GM18873 (cell line): ENCODE measurements around the gene AGK.

Source experiments
- ATAC-seq: cut with Tn5 transposase; IDR thresholded peaks from one replicate; pipeline ENCODE4 v1.9.1; 2021; ENCODE audit warnings: mild to moderate bottlenecking, moderate library complexity, moderate number of reproducible peaks; ENCODE audit not compliant: unreplicated experiment, low FRiP score

Gene AGK, protein sequence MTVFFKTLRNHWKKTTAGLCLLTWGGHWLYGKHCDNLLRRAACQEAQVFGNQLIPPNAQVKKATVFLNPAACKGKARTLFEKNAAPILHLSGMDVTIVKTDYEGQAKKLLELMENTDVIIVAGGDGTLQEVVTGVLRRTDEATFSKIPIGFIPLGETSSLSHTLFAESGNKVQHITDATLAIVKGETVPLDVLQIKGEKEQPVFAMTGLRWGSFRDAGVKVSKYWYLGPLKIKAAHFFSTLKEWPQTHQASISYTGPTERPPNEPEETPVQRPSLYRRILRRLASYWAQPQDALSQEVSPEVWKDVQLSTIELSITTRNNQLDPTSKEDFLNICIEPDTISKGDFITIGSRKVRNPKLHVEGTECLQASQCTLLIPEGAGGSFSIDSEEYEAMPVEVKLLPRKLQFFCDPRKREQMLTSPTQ

DNA sequence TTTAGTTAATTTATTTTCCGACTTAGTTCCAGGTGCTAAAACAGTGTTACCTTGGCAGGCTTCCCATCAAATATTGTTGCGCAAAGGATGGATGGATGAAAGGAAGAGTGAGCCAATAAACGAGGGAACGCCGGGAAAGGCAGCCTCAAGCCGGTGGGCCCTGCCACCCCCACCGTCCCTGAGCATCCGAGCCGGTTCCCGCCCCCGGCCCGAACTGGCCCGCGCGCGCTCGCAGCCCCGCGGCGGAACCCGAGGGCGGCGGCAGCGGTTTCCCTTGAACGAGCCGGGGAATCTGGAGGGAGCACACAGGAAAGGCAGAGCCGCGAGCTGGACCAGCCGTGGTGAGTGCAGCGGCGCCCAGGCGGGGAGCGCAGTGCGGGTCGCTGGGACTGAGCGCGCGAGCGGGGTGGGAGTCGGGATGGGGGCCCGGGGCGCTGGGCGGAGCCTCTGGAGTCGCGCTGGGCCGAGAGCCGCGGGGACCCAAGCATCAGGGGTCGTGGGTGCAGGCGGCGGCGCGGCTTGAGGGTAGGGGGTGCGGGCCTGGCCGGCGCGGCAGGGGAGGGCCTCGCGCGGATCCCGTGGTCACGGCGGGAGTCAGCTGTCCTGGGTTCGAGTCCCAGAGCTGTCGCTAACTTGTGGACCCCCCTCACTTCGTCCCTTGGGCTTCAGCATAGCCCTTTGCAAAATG is at the start of gene AGK:
Gene AGK, plus strand, starts transcription at position 317 of the 688 bp plus-strand sequence. CDS start 4,057 bp downstream, outside the sequence.
- peak; percentile 77 for ATAC-seq

DNA sequence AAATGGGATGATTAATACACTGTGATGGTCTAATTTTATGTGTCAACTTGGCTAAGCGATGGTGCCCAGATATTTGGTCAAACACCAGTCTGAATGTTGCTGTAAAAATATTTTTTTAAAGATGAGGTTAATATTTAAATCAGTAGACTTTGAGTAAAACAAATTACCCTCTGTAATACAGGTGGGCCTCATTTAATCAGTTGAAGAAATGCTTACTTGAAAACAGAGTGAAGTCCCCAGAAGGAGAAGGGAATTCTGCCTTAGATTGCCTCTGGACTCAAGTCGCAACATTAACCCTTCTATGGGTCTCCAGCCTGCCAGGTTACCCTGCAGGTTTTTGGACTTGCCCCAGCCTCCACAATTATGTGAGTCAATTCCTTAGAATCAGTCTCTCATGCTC is 49.8 kb upstream of the AGK start:
- ATAC-seq: no peak

DNA sequence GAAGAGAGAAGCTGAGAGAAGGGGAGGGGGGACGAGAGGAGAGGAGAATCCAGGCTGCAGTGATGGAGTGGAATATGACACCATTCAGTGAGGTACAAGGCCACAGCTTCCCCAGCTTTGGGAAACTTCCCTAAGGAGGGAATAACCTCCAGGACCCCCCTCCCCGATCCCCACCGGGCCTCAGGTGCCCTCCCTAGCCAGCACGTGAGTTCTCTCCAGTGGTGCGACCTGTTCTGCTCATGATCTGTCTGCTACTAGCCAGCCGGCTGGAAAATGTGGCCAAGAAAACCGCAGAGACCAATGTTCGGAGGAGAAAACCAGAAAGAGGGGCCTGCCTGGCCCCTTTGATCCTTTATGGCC is 39.9 kb upstream of the AGK start:
- ATAC-seq: no peak

DNA sequence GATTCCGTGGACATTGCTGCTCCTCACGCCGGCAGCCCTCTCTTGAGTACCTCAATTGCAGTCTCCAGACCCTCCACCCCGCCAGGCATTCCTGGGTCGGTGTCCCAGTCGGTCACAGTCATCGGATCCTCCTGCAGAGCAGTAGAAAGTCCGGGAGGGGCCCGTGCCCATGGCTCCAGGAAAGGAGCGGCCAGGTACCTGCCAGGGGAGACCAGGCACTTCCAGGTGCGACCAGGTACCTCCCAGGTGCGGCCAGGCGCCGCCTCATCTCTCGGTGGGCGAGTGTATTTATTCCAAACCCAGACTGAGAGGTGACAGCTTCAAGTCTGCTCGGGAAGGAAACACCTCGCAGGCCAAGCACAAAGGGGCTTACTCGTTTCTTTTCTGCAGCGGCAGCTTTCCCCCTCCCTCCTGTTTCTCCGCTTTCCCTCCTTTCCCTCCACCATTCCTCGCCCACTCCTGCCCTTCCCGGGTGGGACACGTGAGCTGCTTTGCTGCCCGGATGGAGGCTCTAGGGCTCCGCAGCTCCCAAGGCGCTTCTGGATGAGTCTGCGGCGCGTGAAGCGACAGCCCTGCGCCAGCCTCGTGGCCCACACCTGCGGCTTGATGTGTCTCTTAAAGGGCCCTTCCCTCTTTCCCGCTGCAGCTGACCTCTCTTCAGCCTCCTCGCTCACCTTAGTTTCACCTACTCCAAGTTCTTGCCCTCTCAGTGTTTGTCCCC is 39.4 kb upstream of the AGK start:
- ATAC-seq: no peak

DNA sequence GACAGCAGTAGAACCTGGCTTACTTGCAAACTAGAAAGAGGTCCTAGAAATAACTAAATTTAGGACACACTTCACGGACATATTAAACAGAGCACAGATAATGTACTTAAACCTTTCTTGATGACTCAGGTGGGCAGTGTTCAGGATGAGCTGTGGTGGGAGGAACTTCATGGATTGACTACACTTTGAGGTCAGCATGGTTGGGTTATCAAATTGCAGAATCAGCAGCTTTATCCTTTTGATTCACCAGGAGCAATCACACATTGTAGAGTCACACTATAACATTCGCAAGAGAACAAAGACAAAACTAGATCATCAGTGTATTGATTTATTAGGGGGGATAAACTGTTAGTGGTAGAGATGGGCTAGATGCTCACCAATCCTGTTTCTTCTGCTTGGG is 38.6 kb upstream of the AGK start:
- ATAC-seq: no peak

DNA sequence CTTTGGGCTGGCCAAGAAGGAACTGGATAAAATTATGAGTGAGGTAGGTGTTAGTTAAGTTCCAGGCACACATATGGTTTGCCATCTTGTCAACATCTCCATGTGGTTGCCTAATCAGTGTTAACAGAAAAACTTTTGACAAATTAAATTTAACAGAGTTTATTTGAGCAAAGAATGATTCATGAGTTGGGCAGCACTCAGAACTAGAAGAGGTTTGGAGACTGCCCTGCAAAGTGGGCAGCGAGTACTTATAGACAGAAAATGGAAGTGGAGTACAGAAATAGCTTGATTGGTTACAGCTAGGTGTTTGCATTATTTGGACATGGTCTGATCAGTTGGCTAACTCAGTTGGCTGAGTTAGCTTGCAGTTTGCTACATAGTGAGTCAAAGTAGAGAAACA is 37.5 kb upstream of the AGK start:
- ATAC-seq: no peak

DNA sequence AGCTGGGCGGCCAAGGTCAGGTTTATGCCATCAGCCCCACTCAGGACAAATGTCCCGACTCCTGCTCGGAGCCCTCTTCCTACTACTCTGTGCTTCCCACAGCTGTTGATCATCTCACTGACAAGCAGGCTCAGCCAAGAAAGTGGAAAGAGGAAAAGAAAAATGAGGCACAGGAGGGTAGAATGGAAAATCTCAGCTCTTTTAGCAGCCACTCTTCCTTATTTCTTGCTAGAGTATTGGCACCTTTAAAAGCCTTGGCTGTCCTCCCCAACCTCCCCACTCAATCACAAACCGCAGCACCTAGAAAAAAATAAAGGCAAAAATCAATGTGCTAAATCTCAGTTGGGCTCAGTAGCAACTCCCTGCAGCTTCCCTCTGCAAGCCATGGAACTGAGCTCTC is 35.3 kb upstream of the AGK start:
- ATAC-seq: no peak

DNA sequence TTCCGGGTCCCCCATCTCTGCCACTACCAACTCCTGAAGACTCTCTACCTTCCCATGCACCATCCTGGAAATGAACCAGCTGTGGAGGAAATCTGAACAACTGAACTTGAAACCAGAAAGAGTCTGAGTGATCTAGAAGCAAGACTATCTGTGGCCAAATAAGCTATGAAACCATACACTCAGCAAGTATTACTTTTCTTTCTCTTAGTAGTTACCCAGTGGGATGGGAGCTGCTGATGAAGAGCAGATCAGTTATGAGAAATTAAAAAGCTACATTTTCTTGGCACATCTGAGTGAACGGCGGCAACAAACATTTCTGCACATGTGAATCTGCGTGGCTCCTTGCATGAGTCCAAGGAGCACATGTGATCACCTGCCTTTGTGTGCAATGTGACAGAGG is 31.6 kb upstream of the AGK start:
- ATAC-seq: no peak

DNA sequence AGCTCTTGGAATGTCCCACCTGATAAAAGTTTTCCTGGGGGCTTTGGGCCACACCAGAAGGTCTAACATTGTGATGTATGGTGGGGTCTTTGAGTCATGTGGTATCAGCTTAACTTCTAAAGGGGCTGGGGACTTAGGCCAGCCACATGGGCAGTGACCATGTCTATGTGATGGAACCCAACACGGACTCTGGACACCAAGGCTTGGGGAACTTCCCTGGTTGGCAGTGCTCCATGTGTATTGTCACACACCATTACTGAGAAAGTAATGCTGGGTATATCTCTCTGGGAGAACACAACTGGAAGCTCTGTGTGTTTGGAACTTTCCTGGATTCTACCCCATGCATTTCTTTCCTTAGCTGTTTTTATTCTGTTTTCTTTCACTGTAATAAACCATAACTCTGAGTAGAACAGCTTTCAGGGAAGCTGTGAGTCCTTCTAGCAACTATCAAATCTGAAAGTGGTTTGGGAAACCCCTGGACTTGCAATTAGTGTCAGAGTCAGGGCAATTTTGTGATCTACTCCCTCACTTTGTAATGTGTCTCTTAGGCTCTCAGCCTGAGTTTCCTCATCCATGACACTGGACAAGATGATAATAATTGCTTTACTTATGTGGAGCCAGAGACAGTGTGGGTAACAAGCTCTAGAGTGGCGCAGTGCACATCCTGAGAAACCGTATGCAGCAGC is 28.4 kb upstream of the AGK start:
- no peak for ATAC-seq

DNA sequence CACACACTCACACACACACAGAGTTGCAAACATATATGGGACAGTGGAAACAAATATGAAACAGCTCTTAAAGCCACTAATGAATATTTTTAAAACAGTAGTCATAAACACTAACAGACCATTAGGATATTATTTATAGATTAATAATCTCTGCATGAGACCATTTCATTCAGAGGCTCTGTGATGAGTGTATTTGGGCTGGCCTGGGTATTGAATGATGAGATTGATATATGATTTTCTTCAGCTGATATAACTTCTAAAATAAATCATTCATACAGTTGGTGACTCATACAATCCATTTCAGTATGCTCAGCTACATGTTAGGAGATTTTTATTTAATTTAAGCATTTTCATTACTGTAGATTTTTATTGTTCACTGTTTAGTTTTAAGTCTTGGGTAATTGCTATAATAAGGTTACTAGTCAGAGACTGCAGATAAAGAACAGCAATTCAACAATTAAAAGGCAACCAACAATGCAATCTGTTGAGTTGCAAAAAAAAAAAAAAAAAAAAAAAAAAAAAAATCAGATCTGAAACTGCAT is 25.2 kb upstream of the AGK start:
- no peak for ATAC-seq

DNA sequence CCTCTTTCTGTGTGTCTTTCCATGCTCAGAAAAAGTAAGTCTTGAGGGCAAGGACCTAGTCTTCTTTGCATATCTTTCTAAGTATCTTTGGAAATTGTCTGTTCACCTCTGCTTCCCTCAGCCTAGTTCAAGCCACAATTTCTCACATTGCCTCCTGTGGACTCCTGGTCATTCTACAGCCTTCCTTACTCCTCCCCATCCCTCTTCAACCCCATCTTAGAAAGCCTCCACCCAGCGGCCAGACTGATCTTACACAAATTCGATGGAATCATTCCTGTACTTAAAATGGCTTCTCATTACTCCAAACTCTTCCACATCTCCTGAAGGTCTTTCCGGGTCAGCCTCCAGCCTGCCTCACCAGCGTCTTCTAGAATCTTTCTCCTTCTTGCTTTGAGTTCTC is 24.1 kb upstream of the AGK start:
- no peak for ATAC-seq

DNA sequence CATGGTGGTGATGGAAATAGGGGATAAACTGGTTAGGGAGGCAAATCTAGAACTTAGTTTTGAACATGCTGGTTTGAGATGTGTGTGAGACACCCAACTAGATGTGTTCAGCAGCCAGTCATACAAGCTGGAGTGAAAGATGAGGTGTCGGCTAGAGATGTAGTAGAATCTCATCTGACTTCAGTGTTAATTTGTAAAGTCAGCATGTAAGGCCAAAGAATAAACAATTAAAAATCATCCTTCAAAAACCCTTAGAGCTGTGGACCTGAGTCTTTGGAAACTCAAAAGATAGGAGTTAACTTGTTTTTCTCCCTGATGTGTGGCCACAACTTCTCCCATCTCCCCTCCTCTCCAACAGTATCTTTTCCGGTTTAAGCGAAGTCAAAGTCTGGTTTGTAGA is 22.8 kb upstream of the AGK start:
- no peak for ATAC-seq

DNA sequence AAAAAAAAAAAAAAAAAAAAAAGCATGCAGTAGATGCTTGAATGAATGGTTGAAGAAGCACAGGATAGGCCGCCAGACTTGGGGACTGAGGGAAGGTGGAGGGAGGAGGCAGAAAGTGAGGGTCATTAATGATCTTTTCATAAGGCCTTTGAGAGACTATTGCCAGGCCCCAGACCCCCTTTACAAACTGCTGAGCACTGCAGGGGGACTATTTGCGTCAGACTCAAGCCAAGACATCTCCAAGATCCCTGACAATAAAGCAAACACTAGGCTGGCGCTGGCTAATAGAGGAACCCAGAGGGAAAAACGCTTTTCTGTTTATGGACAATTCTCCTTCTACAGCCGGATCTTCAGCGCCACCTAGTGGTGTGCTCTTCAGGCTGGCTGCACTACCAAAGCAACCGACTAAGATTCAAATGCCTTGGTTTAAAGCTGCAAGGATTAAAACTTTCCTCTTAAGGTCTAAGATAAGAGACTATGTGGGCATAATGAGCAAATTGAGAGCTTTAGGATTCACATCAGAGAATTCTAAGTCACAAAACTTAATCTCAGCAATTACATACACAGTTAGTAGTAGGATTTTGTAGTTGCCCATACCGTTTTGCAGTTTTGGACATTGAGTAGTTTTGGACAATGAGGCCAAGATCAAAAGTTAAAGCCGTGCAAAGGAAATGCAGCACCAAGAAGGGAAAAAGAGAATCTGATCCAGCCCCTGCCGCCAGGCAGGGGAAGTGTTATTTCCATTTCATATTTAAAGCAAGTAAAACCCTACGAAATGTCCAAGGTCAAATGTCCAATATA is 17.9 kb upstream of the AGK start:
- no peak for ATAC-seq

DNA sequence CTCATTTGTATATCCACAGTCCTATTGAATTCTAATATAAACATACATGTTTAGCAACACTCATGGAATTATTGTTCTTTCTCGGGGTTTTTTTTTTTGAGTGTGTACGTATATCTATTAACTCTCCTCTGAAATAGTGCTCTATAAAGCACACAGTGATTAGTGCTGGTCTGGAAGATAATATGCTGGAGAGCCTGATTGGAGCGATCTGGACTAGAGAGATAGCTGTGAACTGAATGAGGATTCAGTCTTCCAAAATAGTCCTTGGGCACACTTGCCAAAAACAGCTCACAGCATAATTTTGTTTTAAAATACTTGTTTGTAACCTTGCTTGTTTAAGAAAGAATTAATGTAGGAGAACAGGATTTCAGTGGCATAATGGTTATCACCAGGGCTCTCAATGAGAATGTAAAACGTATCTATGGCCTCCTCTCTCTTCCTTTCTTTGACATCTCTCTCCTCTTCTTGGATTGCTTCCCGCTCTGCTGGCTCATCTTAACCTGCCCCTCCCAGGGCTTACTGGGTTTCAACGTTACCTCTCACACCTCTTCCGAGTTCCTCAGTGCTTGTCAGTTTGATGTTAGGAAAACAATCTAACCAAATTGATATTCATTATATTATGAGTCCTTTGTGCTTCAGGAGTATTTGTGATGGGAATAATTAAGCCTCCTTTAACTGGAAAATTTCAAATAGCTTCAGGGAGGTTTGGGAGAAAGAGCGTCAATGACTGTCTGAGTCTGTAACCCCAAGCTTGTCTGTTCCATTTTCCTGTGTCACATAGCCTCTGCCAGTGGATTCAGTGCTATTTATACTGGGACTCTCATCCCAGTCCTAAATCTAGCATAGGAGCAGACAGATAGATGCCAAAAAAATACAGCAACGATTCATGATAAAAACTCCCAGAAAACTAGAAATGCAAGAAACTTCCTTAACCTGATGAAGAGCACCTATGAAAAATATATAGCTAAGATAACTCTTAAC is 16.2 kb upstream of the AGK start:
- ATAC-seq: no peak

DNA sequence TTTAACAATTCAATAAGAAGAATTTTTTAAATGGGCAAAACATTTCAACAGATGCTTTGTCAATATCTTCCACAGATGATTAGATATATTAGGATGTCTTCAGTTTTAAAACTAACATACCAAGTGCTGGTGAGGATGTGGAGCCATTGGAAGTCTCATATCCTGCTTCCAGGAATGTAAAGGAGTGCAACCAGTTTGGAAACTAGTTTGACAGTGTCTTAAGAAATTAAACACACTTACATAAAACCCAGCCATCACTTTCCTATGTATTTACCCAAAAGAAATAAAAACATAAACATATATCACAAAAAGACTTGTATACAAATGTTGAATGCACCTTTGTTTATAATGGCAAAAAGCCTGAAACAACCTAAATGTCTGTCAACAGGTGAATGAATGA is 13.3 kb upstream of the AGK start:
- no peak for ATAC-seq

DNA sequence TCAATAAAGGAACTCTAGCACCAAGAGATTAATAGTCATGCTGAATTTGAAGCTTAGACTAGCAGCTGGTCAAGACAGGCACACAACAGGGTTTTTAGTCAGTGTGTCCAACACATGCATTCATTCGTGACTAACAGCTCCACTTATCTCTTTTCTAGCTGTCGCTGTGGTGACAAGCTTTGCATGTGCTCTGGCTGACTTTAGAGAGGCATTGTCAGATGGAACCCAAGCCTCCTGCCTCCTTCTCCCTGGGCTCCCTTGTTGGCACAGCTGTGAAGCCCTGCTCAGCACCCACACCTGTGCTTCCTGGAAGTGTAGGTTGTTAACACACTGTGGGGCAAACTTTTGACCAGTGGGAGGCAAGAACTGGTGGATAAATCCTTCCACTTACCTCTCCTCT is 9.8 kb upstream of the AGK start:
- no peak for ATAC-seq

DNA sequence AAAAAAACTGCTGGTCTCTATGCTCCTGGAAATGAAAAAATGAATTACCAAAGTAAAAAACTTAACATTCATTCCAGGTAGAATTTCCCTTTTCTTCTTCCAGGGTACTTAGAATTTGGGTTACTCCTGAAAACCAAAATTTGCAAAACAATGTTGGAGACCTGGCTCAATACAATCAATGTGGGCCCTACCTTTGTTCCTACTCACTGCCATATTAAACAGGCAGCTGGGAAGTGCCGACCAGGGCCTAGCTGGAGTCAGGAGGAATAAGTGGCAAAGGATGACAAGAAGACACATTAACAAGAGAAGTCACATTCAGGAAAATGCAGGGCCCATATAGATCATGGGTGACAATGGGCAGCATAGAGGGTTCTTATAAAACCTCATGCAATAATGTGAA is 6.4 kb upstream of the AGK start:
- no peak for ATAC-seq

DNA sequence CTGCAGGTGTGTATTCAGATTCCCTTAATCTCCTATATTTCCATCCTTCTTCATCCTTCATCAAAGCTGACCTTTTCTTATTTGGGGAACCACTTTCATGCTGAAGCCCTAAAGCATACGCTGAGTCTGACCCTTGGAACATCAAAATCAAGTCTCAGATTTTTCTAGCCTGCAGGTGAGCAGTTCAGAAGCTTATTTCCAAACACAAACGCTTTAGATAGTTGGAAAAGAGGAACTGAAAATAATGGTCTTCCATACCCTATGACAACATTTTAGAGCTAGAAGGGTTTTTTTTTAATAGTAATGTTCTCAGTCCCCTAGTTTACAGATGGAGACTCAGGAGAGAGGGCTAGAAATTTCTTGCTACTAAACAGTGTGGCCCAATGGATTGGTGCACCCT is 1.6 kb upstream of the AGK start:
- ATAC-seq: no peak
